Stimulated activated CD4-positive, alpha-beta T cell treated with anti-CD3 and anti-CD28 coated beads, Interleukin-2, amount 100 ng/mL, for 24 hours (primary cell): ENCODE results near the gene CCDC40.
"Not testable (repeated sequence)": the region's sequence is repeated elsewhere in the genome, so short reads cannot be mapped to it uniquely, and the experiment has no call there.

Experiments used
- DNase-seq, 2 donors: peaks; one replicate each; pipeline ENCODE4 v3.0.0-alpha.2; 2020

The CCDC40 gene

GRCh38 chr17:80035937-80036714 lies at the start of gene CCDC40:
TSS of gene CCDC40 (plus strand) at chr17:80036642. CDS start at chr17:80036663, 21 bp downstream.
- DNase-seq: peak; percentile 74 to 75

- no peak for DNase-seq
These were observed 49.1 kb upstream of the CCDC40 start for GRCh38 chr17:79987187-79987934.

- DNase-seq: no peak
These were observed 48.6 kb upstream of the CCDC40 start for GRCh38 chr17:79987935-79988184.

GRCh38 chr17:79988185-79988971 lies 48.1 kb upstream of the CCDC40 start:
- no peak for DNase-seq

GRCh38 chr17:79989106-79989835 lies 47.2 kb upstream of the CCDC40 start:
- DNase-seq: no peak

GRCh38 chr17:79990051-79990592 lies 46.3 kb upstream of the CCDC40 start:
- no peak for DNase-seq

- DNase-seq: no peak
These were observed 45.7 kb upstream of the CCDC40 start for GRCh38 chr17:79990704-79991103.

GRCh38 chr17:79991140-79991923 lies 45.1 kb upstream of the CCDC40 start:
- DNase-seq: peak; percentile 83 to 86

GRCh38 chr17:79991924-79992648 lies 44.4 kb upstream of the CCDC40 start:
- DNase-seq: peak in 1 of 2 donors; percentile 24

- DNase-seq: no peak
These were observed 43.6 kb upstream of the CCDC40 start for GRCh38 chr17:79992649-79993389.

GRCh38 chr17:79993390-79994227 lies 42.8 kb upstream of the CCDC40 start:
- DNase-seq: peak; percentile 60 to 63

GRCh38 chr17:79994228-79994569 lies 42.2 kb upstream of the CCDC40 start:
- not testable (repeated sequence) for DNase-seq

GRCh38 chr17:79994602-79995001 lies 41.8 kb upstream of the CCDC40 start:
- DNase-seq: no peak

GRCh38 chr17:79995696-79996095 lies 40.7 kb upstream of the CCDC40 start:
- no peak for DNase-seq

GRCh38 chr17:79996291-79996690 lies 40.2 kb upstream of the CCDC40 start:
- DNase-seq: no peak

GRCh38 chr17:79997011-79997660 lies 39.3 kb upstream of the CCDC40 start:
- DNase-seq: peak; percentile 66 to 67

GRCh38 chr17:80000136-80000535 lies 36.3 kb upstream of the CCDC40 start:
- no peak for DNase-seq

GRCh38 chr17:80000981-80001775 lies 35.3 kb upstream of the CCDC40 start:
- DNase-seq: no peak
